GM18502 (cell line): ENCODE measurements around the gene FCHSD2.

Experiments
- ATAC-seq: cut with Tn5 transposase; IDR thresholded peaks from one replicate; pipeline ENCODE4 v1.9.1; 2021; ENCODE audit warnings: mild to moderate bottlenecking; ENCODE audit not compliant: unreplicated experiment, poor library complexity

The FCHSD2 gene

DNA sequence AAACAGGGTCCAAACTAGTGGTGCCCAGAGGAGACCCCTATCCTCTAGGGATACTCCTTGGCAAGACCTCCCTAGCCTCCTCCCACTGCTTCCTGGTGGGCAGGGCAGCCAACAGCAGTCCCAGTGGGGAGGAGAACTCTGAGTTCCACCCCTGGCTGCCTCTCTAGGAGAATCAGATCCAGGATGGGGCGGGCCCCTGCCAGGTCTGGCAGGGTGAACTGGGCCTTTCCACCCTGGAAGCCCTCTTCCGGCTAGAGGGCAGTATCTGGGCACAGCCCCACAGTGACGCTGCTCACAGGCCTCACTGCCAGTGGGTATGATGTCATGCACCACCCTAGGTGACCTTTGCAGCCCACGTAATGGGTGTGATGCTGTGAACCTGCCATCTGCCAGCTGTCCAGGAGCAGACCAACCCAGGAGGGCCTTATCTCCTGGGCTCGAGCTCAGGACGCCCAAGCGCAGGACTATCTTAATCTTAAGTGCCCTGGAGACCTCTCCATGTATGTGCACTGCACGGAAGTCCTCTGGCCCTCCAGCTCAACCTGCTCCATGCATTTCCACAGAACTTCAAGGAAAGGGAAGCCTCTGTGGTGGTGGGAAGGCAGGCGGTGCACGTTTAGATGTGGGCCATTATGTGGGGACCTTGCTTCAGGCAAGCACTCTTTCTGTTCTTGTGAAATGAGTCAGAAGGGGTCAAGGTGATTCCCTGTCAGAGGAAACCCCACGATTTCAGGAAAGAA, 31.8 kb upstream of the FCHSD2 start:
- ATAC-seq = no peak

- no peak for ATAC-seq
Observed at GRCh38 chr11:73172992-73173656, 31.0 kb upstream of the FCHSD2 start.

DNA sequence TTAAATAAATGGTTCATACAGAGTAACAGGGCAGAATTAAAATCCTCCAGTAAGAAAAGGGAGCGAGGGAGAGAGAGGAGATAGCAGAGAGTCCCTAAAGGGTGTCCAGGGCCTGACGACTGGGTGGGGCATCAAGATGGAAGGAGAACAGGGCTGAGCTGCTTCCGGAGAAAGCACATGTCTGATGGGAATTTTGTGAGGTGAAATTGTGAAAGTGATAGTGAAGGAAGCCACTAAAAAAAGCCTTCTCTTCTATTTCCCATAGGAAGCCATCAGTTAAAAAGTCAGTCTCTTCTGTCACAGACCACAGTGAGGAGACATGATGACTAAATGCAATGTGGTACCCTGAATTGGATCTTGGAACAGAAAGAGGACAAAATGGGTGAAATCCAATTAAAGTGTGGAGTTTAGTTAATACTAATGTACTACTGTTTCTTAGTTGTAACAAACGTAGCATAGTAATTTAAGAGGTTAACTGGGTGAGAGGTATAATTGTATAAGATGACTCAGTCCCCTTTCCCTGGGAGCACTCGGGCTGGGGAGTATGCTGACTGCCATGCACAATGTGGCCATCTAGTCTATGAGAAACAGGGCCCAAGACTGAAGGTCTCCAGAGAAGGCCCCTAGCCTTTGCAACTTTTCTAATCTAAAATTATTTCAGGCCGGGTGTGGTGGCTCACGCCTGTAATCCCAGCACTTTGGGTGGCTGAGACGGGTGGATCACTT, 29.5 kb upstream of the FCHSD2 start:
- no peak for ATAC-seq

GRCh38 chr11:73170140-73170539, 28.0 kb upstream of the FCHSD2 start:
- no peak for ATAC-seq

GRCh38 chr11:73168925-73169579, 26.9 kb upstream of the FCHSD2 start:
- ATAC-seq = no peak

- ATAC-seq = no peak
Observed at GRCh38 chr11:73167363-73167954, 25.3 kb upstream of the FCHSD2 start.

DNA sequence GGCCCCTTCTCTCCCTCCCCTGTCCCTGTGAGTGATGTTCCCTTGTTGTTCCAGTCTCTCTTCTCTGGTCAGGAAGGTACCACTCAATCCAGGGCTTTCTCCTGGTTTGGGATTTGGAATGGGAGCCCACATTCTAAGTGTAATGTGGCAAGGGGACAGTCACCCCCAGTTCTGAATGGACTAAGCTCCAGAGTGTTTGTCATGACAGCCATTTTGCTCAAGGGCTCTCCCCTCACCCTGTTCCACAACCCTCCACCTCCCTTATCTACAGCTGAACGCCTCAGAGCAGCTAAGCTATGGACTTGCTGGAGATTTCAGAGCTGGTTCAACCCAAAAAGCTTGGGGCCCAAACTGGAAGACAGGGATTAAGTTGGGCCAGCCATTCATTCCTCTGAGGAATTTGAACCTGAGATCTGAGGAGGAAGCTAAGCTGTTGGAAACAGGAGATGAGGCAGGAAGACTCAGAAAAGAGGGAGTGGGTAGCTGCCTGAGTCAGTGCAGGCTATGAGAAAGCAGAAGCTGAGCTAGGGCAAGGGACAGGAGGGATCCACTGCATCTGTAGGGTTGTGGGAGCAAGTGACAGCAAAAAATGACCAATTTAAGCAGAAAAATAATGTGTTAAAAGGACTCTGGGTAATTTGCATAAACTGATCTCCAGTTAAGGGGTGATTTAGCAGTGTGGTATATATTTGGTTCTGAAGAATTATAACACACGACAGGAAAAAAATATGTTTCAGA, 22.9 kb upstream of the FCHSD2 start:
- no peak for ATAC-seq

- ATAC-seq = no peak
Observed at GRCh38 chr11:73163638-73164174, 21.6 kb upstream of the FCHSD2 start.

DNA sequence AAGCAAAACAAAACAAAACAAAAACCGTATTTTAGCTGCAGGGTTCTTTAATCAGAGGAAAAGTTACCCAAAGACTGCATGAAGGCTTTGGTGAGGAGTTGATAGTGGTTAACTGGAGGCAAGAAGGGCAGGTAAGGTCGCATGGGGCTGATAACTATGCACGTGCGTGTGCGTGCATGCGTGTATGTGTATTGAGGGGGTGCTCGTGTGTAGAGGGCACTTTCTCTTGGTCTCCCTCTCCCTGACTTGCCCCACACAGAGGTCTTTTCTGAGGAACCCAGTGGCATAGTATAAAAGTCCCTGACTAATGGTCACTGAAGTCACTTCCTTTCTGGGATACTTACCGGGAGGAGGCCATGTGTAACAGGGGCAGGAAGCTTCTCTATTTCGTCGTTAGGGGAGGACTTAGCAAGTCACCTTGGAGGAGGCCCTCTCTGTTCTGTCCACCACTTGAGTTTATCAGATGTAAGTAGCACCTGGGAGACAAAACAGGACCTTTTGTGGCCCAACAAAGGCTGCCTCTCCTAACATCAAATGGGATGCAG, 20.1 kb upstream of the FCHSD2 start:
- no peak for ATAC-seq

- ATAC-seq = no peak
Observed at GRCh38 chr11:73160005-73160760, 18.1 kb upstream of the FCHSD2 start.

- ATAC-seq = no peak
Observed at GRCh38 chr11:73159297-73159696, 17.2 kb upstream of the FCHSD2 start.

GRCh38 chr11:73158356-73159051, 16.4 kb upstream of the FCHSD2 start:
- ATAC-seq = no peak

DNA sequence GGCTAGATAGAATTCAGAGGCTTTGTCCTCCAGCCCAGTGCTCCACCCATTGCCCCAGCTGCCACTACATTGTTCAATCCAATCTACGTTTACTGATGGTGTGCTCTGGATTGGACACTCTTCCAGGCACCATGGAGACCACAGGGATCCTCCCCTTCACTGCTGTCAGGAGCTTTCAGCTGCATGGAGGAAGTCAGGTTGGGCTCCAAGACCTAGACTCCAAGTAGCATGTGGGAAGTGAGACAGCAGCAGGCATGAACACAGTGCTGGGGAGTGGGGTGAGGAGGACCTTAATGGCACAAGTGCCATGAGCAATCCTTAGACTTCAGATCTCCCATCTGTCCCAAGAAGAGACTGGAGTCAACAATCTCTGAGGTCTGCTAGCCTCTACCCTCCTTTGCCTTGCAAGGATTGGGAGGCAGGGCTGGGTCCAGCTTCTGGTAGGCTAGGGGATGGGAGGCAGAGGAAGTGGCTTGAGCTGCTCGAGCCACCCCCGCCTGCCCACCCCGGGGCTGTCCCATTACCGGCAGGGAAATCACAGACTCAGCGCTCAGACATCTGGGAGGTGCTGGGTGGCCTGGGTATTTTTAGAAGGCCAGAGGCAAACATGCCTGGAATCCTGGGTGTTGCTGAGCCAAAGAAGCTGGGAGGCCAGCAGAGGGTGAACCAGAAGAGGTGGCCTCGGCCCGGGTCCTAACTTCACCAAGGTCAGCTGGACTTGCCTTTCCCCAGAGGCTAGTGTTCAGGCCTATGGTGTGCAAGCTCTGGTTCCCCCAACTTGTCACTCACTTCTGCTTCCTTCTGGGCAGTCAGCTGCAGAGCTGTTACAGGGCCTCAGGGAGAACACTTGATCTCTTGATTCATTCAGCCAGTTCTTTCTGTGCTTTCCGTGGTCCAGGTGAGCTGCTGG, 15.2 kb upstream of the FCHSD2 start:
- ATAC-seq = peak; percentile 36

DNA sequence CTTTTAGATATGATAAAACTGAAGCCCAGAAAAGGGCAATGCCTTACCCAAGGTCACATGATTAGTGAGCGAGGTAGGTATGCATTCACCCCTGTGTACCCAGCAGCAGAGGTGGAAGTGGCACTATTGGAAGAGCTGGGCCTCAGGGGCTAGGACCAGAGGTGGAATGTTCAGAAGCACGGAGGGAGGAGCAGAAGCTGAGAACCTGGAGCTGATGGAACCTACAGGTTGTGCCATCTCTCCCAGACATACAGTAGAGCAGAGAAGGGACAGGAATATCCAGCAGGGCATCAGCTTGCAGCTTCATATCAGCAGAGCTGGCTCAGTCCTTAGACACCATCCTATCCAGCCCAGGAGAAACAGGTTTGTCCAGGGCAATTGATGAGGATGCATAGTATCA, 14.6 kb upstream of the FCHSD2 start:
- ATAC-seq = no peak

DNA sequence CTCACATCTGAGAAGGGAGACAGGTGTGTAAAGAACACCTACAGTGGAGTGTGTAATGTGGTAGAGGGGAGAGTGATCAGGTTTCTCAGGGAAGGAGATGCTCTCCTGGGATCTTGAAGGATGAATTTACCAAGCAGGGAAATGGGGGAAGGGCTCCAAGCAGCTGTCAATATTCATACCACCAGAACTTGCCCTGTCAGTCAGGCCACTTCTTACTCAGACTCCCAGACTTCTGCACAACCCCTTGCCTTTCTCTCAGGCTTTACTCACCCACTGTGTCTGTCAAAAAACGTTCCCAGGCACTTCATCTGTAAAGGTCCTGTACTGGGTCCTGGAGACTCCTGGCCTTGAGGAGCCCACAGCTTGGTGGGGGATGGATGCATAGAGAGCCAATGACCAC, 14.0 kb upstream of the FCHSD2 start:
- ATAC-seq = no peak

GRCh38 chr11:73155102-73155501, 13.0 kb upstream of the FCHSD2 start:
- no peak for ATAC-seq

- peak; percentile 48 for ATAC-seq
Observed at GRCh38 chr11:73154178-73154577, 12.1 kb upstream of the FCHSD2 start.
